GM12872 (cell line): ENCODE results near the gene HAUS6.

Experiments
- CTCF ChIP-seq: IDR thresholded peaks from 3 replicates; pipeline ENCODE4 v1.5.1; 2011; ENCODE audit warnings: low read depth, mild to moderate bottlenecking, low read length, moderate library complexity; ENCODE audit not compliant: insufficient read depth

Gene HAUS6

GRCh38 chr9:19113964-19114679 lies 11.4 kb upstream of the HAUS6 start:
- TF ChIP-seq CTCF: no peak

- no peak for TF ChIP-seq CTCF
Observed at GRCh38 chr9:19108038-19108437, 5.3 kb upstream of the HAUS6 start.

- no peak for TF ChIP-seq CTCF
Observed at GRCh38 chr9:19104515-19105282, 2.0 kb upstream of the HAUS6 start.

GRCh38 chr9:19102181-19102630 lies 498 bp downstream of the HAUS6 start:
- no peak for TF ChIP-seq CTCF

- TF ChIP-seq CTCF: no peak
Observed at GRCh38 chr9:19101203-19101602, 1.5 kb downstream of the HAUS6 start.

- no peak for TF ChIP-seq CTCF
Observed at GRCh38 chr9:19087106-19088000, 15.4 kb downstream of the HAUS6 start.

- peak; percentile 47 for TF ChIP-seq CTCF
Observed at GRCh38 chr9:19085295-19085694, 17.4 kb downstream of the HAUS6 start.
